RWPE2 (cell line): Measurements from ENCODE around the gene ACP7.

ENCODE experiments used
- ATAC-seq: fragments of 200-7000 bp; cut with Tn5 transposase; 3 replicates; pipeline ENCODE4 v1.9.1; 2021; ENCODE audit warnings: low read depth
- DNase-seq: peaks from one replicate; pipeline ENCODE4 v3.0.0-alpha.2; 2020; ENCODE audit warnings: low spot score
- H3K27ac ChIP-seq: fragments of 450-650 bp; 2 replicates; pipeline ENCODE4 v1.5.1; 2017; ENCODE audit warnings: mild to moderate bottlenecking; ENCODE audit not compliant: poor library complexity, severe bottlenecking
- H3K27me3 ChIP-seq: fragments of 250-450 bp; sonication (Bioruptor Pico); 2 replicates; pipeline ENCODE4 v1.5.1; 2021; ENCODE audit warnings: mild to moderate bottlenecking, moderate library complexity; ENCODE audit not compliant: insufficient read depth, poor library complexity, severe bottlenecking
- H3K36me3 ChIP-seq: fragments of 250-450 bp; sonication (Bioruptor Pico); 2 replicates; pipeline ENCODE4 v1.5.1; 2020; ENCODE audit warnings: low read depth, mild to moderate bottlenecking, moderate library complexity
- H3K4me1 ChIP-seq: fragments of 250-450 bp; sonication (Bioruptor Pico); 2 replicates; pipeline ENCODE4 v1.5.1; 2021; ENCODE audit warnings: mild to moderate bottlenecking, moderate library complexity; ENCODE audit not compliant: insufficient read depth, poor library complexity, severe bottlenecking
- H3K4me3 ChIP-seq: fragments of 250-450 bp; sonication (Bioruptor Pico); 2 replicates; pipeline ENCODE4 v1.5.1; 2021; ENCODE audit warnings: mild to moderate bottlenecking, moderate library complexity; ENCODE audit not compliant: severe bottlenecking
- H3K9me3 ChIP-seq: fragments of 250-450 bp; sonication (Bioruptor Pico); 2 replicates; pipeline ENCODE4 v1.5.1; 2021; ENCODE audit warnings: mild to moderate bottlenecking, moderate library complexity; ENCODE audit not compliant: severe bottlenecking
- CTCF ChIP-seq: fragments of 450-650 bp; IDR thresholded peaks from one replicate; pipeline ENCODE4 v1.5.1; 2017; ENCODE audit warnings: mild to moderate bottlenecking, moderate library complexity; ENCODE audit not compliant: poor library complexity, severe bottlenecking

ACP7 gene

GRCh38 chr19:39097299-39097698 lies 13.1 kb downstream of the ACP7 start:
- ATAC-seq (no peak), DNase-seq (no peak)
- no peak overlapping the region for H3K27ac ChIP-seq
- no peaks in the 10 kb centered on the region for H3K27me3 ChIP-seq
- no peak overlapping the region for H3K4me3 ChIP-seq
- H3K4me1 ChIP-seq = peaks cover 7% of the 10 kb centered on the region
- no peaks in the 10 kb centered on the region for H3K9me3 ChIP-seq
- TF ChIP-seq CTCF = no peak
- H3K36me3 ChIP-seq = no peaks in the 10 kb centered on the region

- no peak for TF ChIP-seq CTCF
- Histone ChIP-seq H3K27ac (no peak overlapping the region), H3K36me3 (no peaks in the 10 kb centered on the region), H3K27me3 (no peaks in the 10 kb centered on the region), H3K4me3 (no peak overlapping the region), H3K4me1 (peaks cover 7% of the 10 kb centered on the region), H3K9me3 (no peaks in the 10 kb centered on the region)
- ATAC-seq = no peak
- no peak for DNase-seq
Measured at GRCh38 chr19:39097721-39098120, 13.6 kb downstream of the ACP7 start.

- ATAC-seq = no peak
- H3K9me3 ChIP-seq = no peaks in the 10 kb centered on the region
- no peaks in the 10 kb centered on the region for H3K27me3 ChIP-seq
- no peaks in the 10 kb centered on the region for H3K36me3 ChIP-seq
- no peak for DNase-seq
- peaks cover 5% of the 10 kb centered on the region for H3K4me1 ChIP-seq
- H3K27ac ChIP-seq = no peak overlapping the region
- TF ChIP-seq CTCF = no peak
- H3K4me3 ChIP-seq = no peak overlapping the region
Measured at GRCh38 chr19:39098365-39099269, 14.4 kb downstream of the ACP7 start.

GRCh38 chr19:39099341-39099740 lies 15.2 kb downstream of the ACP7 start:
- TF ChIP-seq CTCF = no peak
- ATAC-seq = no peak
- DNase-seq = no peak
- no peaks in the 10 kb centered on the region for H3K9me3 ChIP-seq
- H3K4me1 ChIP-seq = no peaks in the 10 kb centered on the region
- H3K27ac ChIP-seq = no peak overlapping the region
- no peaks in the 10 kb centered on the region for H3K36me3 ChIP-seq
- H3K27me3 ChIP-seq = no peaks in the 10 kb centered on the region
- no peak overlapping the region for H3K4me3 ChIP-seq
